ENCODE measurements around the gene AP2S1.

Gene AP2S1

DNA sequence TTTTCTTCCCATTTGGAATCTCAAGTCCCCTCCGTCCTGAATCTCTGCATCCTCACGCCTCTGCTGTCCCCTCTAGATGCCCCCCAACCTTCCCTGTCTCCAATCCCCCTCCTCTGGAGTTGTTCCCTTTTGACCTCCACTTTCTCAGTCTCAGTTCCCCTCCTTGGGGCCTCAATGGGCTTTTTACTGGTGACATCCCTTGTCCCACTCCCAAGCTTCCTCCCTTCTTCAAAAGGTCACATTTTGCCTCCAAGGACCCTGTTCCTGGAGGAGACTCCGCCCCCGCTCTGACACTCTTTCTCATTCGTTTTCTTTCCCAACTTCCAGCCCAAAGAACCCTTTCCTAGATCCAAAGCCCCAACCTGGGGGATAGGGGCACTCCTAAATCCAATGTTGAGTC is 1.0 kb downstream of the AP2S1 start:
- DNase-seq (ENCODE audit: low read depth in 1 of 2, low spot score in 1 of 2), result no peak
- no peaks in the 10 kb centered on the region for H3K27me3 ChIP-seq (ENCODE audit: insufficient read depth, poor library complexity, severe bottlenecking)
- TF ChIP-seq, protein P1, sequence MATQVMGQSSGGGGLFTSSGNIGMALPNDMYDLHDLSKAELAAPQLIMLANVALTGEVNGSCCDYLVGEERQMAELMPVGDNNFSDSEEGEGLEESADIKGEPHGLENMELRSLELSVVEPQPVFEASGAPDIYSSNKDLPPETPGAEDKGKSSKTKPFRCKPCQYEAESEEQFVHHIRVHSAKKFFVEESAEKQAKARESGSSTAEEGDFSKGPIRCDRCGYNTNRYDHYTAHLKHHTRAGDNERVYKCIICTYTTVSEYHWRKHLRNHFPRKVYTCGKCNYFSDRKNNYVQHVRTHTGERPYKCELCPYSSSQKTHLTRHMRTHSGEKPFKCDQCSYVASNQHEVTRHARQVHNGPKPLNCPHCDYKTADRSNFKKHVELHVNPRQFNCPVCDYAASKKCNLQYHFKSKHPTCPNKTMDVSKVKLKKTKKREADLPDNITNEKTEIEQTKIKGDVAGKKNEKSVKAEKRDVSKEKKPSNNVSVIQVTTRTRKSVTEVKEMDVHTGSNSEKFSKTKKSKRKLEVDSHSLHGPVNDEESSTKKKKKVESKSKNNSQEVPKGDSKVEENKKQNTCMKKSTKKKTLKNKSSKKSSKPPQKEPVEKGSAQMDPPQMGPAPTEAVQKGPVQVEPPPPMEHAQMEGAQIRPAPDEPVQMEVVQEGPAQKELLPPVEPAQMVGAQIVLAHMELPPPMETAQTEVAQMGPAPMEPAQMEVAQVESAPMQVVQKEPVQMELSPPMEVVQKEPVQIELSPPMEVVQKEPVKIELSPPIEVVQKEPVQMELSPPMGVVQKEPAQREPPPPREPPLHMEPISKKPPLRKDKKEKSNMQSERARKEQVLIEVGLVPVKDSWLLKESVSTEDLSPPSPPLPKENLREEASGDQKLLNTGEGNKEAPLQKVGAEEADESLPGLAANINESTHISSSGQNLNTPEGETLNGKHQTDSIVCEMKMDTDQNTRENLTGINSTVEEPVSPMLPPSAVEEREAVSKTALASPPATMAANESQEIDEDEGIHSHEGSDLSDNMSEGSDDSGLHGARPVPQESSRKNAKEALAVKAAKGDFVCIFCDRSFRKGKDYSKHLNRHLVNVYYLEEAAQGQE (IDR thresholded peaks at IDR 0.05; ENCODE audit: insufficient replicate concordance, low read depth), result no peak
- no peak for TF ChIP-seq SPI1 (IDR thresholded peaks at IDR 0.05; ENCODE audit: borderline replicate concordance, low read depth)
- no peak for TF ChIP-seq POLR2AphosphoS5 (IDR thresholded peaks at IDR 0.05; ENCODE audit: low read depth)
- TF ChIP-seq GABPA (IDR thresholded peaks at IDR 0.05; ENCODE audit: low read depth), result no peak
- TF ChIP-seq, protein P2, sequence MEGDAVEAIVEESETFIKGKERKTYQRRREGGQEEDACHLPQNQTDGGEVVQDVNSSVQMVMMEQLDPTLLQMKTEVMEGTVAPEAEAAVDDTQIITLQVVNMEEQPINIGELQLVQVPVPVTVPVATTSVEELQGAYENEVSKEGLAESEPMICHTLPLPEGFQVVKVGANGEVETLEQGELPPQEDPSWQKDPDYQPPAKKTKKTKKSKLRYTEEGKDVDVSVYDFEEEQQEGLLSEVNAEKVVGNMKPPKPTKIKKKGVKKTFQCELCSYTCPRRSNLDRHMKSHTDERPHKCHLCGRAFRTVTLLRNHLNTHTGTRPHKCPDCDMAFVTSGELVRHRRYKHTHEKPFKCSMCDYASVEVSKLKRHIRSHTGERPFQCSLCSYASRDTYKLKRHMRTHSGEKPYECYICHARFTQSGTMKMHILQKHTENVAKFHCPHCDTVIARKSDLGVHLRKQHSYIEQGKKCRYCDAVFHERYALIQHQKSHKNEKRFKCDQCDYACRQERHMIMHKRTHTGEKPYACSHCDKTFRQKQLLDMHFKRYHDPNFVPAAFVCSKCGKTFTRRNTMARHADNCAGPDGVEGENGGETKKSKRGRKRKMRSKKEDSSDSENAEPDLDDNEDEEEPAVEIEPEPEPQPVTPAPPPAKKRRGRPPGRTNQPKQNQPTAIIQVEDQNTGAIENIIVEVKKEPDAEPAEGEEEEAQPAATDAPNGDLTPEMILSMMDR (IDR thresholded peaks at IDR 0.05; ENCODE audit: insufficient read depth, low read length), result no peak
- peak overlapping the region; percentile 75; the same call in 1 of the 2 replicates for H3K27ac ChIP-seq (replicated peaks)
- H3K4me3 ChIP-seq (replicated peaks; ENCODE audit: insufficient read depth, low read length), result peak overlapping the region; percentile 82

DNA sequence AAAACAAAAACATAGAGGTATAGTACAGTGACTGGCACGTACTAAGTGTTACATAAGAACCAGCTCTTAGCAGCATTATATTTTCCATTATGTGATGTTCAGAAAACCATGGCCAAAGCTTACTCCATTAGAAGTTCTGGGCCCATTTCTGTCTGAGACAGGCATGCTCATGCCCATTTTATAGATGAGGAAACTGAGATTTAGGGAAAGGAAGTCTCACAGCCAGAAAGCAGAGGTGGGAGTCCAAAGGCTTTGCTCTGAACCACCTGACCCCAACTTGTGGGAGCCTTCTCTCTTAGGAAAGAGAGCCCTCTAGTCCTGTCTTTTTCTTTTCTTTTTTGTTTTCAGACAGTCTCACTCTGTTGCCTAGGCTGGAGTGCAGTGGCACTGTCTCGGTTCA is 2.3 kb downstream of the AP2S1 start:
- Histone ChIP-seq H3K27ac (replicated peaks) (no peak overlapping the region), H3K27me3 (ENCODE audit: insufficient read depth, poor library complexity, severe bottlenecking) (no peaks in the 10 kb centered on the region), H3K4me3 (replicated peaks; ENCODE audit: insufficient read depth, low read length) (no peak overlapping the region)
- no peak for DNase-seq (ENCODE audit: low read depth in 1 of 2, low spot score in 1 of 2)
- no peak for TF ChIP-seq GABPA (IDR thresholded peaks at IDR 0.05; ENCODE audit: low read depth)
- no peak for TF ChIP-seq POLR2AphosphoS5 (IDR thresholded peaks at IDR 0.05; ENCODE audit: low read depth)
- TF ChIP-seq SPI1 (IDR thresholded peaks at IDR 0.05; ENCODE audit: borderline replicate concordance, low read depth), result no peak
- TF ChIP-seq, protein P2 (IDR thresholded peaks at IDR 0.05; ENCODE audit: insufficient read depth, low read length), result no peak
- TF ChIP-seq, protein P1 (IDR thresholded peaks at IDR 0.05; ENCODE audit: insufficient replicate concordance, low read depth), result no peak

DNA sequence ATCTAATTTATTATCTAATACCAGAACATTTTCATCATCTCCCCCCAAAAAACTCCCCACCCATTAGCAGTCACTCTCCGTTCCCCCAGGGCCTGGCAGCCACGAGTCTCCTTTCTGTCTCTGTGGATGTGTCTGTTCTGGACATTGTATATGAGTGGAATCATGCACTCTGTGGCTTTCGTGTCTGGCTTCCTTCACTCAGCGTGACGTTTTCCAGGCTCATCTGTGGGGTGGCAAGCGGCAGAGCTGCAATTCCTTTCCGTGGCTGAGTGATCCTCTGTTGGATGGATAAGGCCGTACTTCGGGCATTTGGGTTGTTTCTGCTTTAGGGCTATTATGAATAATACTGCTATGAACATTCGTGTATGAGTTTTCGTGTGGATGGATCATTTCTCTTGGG is 3.1 kb downstream of the AP2S1 start:
- Histone ChIP-seq H3K27me3 (ENCODE audit: insufficient read depth, poor library complexity, severe bottlenecking) (no peaks in the 10 kb centered on the region), H3K27ac (replicated peaks) (no peak overlapping the region), H3K4me3 (replicated peaks; ENCODE audit: insufficient read depth, low read length) (no peak overlapping the region)
- no peak for DNase-seq (ENCODE audit: low read depth in 1 of 2, low spot score in 1 of 2)
- TF ChIP-seq, protein P2 (IDR thresholded peaks at IDR 0.05; ENCODE audit: insufficient read depth, low read length), result no peak
- TF ChIP-seq GABPA (IDR thresholded peaks at IDR 0.05; ENCODE audit: low read depth) (no peak), SPI1 (IDR thresholded peaks at IDR 0.05; ENCODE audit: borderline replicate concordance, low read depth) (no peak), POLR2AphosphoS5 (IDR thresholded peaks at IDR 0.05; ENCODE audit: low read depth) (no peak)
- TF ChIP-seq, protein P1 (IDR thresholded peaks at IDR 0.05; ENCODE audit: insufficient replicate concordance, low read depth), result no peak

Data from HL-60 (cell line).